Stimulated activated CD8-positive, alpha-beta memory T cell treated with anti-CD3 and anti-CD28 coated beads, Interleukin-2, amount 100 ng/mL, for 48 hours (primary cell): ENCODE results near the gene KCTD12.

Experiments used
- DNase-seq, 2 donors: peaks; one replicate each; pipeline ENCODE4 v3.0.0-alpha.2; 2020; ENCODE audit warnings: low read depth in 2 of 2

KCTD12 gene

GRCh38 chr13:76854894-76855293, 31.3 kb downstream of the KCTD12 start:
- no peak for DNase-seq

- DNase-seq: no peak
These were observed 32.1 kb downstream of the KCTD12 start for GRCh38 chr13:76853921-76854608.

GRCh38 chr13:76853481-76853880, 32.7 kb downstream of the KCTD12 start:
- no peak for DNase-seq

DNA sequence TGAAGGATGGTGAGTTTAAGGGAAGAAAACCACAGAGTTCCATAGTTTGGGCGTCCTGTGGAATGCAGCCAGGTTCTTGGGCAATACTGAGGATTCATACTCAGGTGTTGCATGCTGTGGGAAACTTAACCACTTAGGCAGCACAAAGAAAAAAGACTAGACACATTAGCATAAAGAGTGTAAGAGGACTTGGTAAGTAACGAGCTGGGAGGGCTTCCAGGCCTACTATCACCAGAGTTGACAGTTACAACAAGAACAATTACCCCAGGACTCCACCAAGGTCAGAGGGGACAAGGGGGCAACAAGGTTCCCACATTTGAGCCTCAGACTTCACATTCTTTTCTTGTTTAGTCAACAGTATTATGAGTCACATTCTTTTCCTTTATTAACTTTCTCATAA, 33.2 kb downstream of the KCTD12 start:
- DNase-seq: no peak

DNA sequence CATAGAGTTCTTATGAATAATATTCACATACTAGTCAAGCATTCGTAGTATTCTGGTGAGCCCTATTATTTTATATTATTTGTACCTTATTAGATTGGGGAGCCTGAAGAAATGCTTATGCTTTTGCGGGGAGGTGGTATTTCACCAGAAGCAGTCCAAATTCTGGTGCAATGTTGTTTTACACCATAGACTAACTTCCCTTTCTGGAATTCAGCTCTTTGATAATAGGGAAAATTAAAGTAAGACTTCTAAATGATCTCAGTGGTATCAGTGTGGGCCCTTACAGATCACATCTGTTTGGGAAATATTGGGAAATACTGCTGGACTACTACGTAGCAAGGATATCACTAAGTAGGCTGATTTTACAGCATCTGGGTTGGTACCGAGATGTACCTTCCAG, 34.2 kb downstream of the KCTD12 start:
- no peak for DNase-seq

DNA sequence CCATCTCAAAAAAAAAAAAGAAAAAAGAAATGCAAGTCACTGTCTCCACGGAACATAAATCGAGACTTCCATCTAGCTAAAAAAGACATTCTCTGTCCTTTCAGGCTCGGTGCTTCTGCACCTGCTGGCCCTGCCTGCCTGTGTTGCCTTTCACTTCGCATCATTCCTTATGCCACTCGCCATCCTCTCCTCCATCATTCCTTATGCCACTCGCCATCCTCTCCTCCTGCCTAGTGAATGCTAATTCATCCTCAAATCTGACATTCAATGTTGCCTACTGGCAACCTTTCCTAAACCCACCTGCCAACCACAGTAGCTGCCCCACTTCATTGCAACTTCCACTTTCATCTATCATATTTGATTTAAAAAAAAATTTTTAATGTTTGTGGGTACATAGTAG, 36.7 kb downstream of the KCTD12 start:
- no peak for DNase-seq

GRCh38 chr13:76848596-76848995, 37.6 kb downstream of the KCTD12 start:
- DNase-seq: no peak

DNA sequence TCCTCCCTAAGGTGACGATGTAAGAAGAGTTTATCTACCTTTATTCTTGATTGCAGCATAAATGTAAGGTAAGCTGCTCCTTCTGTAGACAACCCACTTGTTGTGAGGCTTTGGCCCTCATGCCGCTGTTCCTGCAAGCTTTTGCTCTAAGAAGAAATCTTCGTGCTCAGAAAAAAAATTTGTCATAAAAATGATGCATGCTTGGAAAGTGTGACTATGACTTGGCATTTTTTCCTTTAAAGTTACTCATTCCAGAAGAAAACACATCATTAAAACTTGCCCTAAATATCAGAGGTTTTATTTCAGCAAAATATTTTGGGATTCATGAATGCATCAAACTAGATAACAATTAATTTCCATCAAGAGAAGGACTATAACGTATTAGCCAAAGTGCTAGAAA, 39.8 kb downstream of the KCTD12 start:
- DNase-seq: no peak

DNA sequence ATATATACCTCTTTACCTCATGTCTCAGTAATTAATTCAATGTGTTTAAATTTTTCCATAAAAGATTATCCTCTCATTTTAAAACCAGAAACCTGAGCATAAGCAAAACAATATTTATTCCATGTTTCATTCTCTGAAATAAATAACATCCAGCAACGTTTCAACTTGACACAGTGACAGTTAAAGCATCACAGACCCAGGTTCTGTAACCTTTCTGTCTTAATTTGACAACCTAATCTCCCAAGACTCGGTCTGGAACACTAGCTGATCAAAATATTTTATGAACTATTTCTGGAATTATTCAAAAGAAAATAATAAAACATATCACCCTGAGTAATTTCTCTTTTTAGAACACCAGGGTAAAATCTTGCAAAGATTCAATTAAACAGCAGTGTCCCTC, 40.3 kb downstream of the KCTD12 start:
- DNase-seq: no peak

GRCh38 chr13:76845367-76845766, 40.8 kb downstream of the KCTD12 start:
- no peak for DNase-seq

DNA sequence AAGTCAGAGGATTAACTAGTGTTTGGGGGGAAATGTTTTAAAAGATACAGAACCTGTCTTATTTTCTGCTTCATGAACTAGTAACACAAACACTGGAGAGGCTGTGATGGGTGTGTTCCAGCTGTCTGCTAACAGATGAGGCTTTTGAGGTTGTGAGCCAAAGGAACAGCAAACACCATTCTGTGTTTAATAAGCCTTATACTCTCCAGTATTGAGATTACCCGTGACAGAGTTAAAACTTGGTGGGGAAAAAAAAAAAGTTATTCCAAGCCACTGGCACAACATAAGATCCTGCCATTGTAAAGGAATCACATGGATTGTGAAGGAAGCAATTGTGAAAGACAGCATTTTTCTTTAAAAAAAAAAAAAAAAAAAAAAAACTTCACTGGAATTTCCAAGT, 48.4 kb downstream of the KCTD12 start:
- no peak for DNase-seq

DNA sequence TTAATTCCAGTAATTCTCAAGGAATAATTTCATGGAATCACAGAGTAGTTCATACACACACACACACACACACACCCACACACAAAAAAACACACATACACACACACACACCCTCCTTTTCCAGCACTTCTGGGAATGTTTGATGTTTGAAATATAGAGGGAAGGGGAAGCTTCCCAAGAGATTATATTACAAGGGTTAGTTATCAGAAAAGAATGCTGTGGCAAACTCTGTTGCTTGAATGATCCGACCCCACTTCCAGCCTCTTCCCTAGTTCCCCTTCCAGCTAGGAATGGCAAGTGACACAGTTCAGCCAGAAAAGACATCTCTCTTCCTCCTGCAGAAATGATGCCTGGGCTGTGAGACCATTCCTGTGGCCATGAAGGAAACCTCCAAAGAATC, 49.9 kb downstream of the KCTD12 start:
- DNase-seq: no peak

DNA sequence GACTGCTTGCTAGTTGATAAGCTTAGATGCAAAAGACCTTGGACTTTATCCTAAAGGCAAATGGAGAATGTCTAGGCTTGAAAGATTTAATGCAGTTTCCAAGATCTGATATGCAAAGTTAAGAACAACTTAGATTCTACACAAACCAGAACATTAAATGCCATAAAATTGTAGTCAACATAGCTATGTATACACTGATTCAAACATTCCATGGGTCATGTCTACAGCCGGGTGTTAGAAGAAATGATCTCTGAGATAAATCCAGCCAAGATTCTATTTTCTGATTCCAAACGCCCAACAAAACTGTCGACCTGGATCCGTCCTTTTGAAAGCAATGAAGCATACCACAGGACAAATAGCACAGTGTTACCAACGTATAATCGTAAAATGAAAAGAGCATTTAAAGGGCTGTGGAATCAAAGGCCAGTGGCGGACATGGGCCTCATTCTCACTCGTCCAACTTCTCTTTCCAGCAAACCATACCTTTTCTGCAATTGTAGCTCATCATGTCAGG, 52.7 kb downstream of the KCTD12 start:
- DNase-seq: no peak

GRCh38 chr13:76832258-76832988, 53.8 kb downstream of the KCTD12 start:
- no peak for DNase-seq

DNA sequence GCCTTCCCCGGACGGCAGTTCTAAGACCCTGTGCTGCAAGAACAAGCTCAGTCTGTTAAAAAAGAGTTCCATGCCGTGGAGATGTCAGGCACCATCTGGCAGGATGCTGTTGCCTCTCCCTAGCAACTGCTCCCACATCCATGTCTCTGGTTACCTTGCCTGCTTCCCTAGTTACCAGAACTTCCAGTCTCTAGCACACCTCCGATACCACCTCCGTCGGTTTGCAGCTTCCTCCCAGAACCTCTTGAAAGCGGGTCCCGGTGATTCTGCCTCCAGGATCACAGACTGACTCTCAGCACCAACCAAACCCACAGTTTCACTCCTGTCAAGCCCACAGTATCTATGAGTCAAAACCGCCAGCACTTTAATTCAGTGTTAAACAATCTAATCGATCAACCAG, 55.4 kb downstream of the KCTD12 start:
- no peak for DNase-seq
